OCI-LY3 (cell line): ENCODE data around the gene SLC26A3.

ENCODE experiments used
- EZH2phosphoT487 ChIP-seq: fragments of 200-600 bp; shearing (Covaris generic); IDR thresholded peaks from 2 replicates; pipeline ENCODE4 v1.6.1; 2018; ENCODE audit warnings: antibody characterized with exemption, mixed run types, low read depth
- TF ChIP-seq, protein P1 (sequence below): fragments of 200-600, 300-600 bp; sonication (generic); IDR thresholded peaks from 2 replicates; pipeline ENCODE4 v1.5.1; 2014; ENCODE audit warnings: antibody characterized with exemption, low read length, low read depth

DNA sequence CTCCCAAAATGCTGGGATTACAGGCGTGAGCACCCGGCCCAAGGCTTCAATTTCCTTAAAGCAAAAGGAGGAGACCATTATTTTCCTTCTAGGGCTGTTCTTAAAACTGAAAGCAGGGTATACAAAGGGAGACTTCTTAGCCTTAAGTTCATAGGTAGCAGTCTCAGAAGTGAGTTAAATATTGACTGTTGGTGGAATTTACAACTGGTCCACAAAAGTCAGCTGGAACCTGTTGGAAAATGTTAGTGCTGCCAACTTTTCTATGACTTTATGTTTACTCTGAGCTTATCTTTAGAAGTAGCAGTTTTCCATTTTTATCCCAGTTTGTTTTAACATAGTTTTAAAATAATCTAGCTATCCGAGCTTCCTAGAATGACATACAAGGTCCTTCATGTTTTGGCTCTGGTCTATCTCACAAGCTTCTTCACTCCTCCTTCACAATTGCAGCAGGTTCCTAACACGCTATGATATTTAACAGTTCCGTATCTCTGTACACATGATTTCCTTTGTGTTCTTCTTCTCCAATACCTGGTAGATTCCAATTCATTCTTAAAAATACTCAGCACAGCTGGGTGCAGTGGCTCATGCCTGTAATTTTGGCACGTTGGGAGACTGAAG is 3.3 kb downstream of the SLC26A3 start:
- TF ChIP-seq, protein P1, sequence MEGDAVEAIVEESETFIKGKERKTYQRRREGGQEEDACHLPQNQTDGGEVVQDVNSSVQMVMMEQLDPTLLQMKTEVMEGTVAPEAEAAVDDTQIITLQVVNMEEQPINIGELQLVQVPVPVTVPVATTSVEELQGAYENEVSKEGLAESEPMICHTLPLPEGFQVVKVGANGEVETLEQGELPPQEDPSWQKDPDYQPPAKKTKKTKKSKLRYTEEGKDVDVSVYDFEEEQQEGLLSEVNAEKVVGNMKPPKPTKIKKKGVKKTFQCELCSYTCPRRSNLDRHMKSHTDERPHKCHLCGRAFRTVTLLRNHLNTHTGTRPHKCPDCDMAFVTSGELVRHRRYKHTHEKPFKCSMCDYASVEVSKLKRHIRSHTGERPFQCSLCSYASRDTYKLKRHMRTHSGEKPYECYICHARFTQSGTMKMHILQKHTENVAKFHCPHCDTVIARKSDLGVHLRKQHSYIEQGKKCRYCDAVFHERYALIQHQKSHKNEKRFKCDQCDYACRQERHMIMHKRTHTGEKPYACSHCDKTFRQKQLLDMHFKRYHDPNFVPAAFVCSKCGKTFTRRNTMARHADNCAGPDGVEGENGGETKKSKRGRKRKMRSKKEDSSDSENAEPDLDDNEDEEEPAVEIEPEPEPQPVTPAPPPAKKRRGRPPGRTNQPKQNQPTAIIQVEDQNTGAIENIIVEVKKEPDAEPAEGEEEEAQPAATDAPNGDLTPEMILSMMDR = no peak
- TF ChIP-seq EZH2phosphoT487 = no peak
